ENCODE data around the gene OTOS. TPM values are rescaled to one million over a fixed set of nuclear protein-coding genes. Genes with fewer than 3 reads are reported as not detected.

Gene OTOS
- polyA plus RNA-seq, 1 donor from 2014 or later, result not detected

GRCh38 chr2:240114233-240114632 lies 26.2 kb downstream of the OTOS start:
- H3K9me3 ChIP-seq (ENCODE audit: low read length), result no peaks in the 10 kb centered on the region
- no peak overlapping the region for H3K4me2 ChIP-seq (ENCODE audit: low read length)
- no peak overlapping the region for H3K27ac ChIP-seq (ENCODE audit: low read length)
- H3K36me3 ChIP-seq (ENCODE audit: insufficient read depth, low read length), result no peaks in the 10 kb centered on the region
- H2AFZ ChIP-seq (ENCODE audit: low read depth, low read length), result no peak overlapping the region
- no peaks in the 10 kb centered on the region for H3K79me2 ChIP-seq (replicated peaks; ENCODE audit: insufficient read depth, low read length)
- TF ChIP-seq MXI1 (conservative IDR thresholded peaks at IDR 0.05; ENCODE audit: poor library complexity, severe bottlenecking) (no peak), EZH2 (IDR thresholded peaks at IDR 0.05; ENCODE audit: borderline replicate concordance, insufficient read depth, low read length, poor library complexity, severe bottlenecking) (no peak), TAF1 (IDR thresholded peaks at IDR 0.05; ENCODE audit: low read depth) (no peak), RAD21 (conservative IDR thresholded peaks at IDR 0.05) (no peak), REST (IDR thresholded peaks at IDR 0.05; ENCODE audit: borderline replicate concordance) (no peak), POLR2AphosphoS5 (IDR thresholded peaks at IDR 0.05) (no peak), CTCF (IDR thresholded peaks at IDR 0.05; ENCODE audit: poor library complexity, severe bottlenecking) (no peak), SMC3 (conservative IDR thresholded peaks at IDR 0.05; ENCODE audit: poor library complexity) (no peak), EP300 (conservative IDR thresholded peaks at IDR 0.05; ENCODE audit: poor library complexity, severe bottlenecking) (no peak)
- H3F3A ChIP-seq (ENCODE audit: insufficient read depth, low read length, poor library complexity, severe bottlenecking), result no peaks in the 10 kb centered on the region
- no peak overlapping the region for H3K9ac ChIP-seq (ENCODE audit: low read length)
- H4K20me1 ChIP-seq (ENCODE audit: insufficient read depth), result no peaks in the 10 kb centered on the region
- no peaks in the 10 kb centered on the region for H3K9me2 ChIP-seq (ENCODE audit: insufficient read depth, low read length)
- no peaks in the 10 kb centered on the region for H3K27me3 ChIP-seq (ENCODE audit: insufficient read depth, low read depth, low read length)
- H3K4me3 ChIP-seq (ENCODE audit: low read length), result no peak overlapping the region

- Histone ChIP-seq H3K27ac (ENCODE audit: low read length) (no peak overlapping the region), H3K27me3 (ENCODE audit: insufficient read depth, low read depth, low read length) (no peaks in the 10 kb centered on the region), H3K9me2 (ENCODE audit: insufficient read depth, low read length) (no peaks in the 10 kb centered on the region), H3K4me3 (ENCODE audit: low read length) (no peak overlapping the region), H3K9me3 (ENCODE audit: low read length) (no peaks in the 10 kb centered on the region), H4K20me1 (ENCODE audit: insufficient read depth) (no peaks in the 10 kb centered on the region), H3K9ac (ENCODE audit: low read length) (no peak overlapping the region), H3F3A (ENCODE audit: insufficient read depth, low read length, poor library complexity, severe bottlenecking) (no peaks in the 10 kb centered on the region), H3K36me3 (ENCODE audit: insufficient read depth, low read length) (no peaks in the 10 kb centered on the region), H3K79me2 (replicated peaks; ENCODE audit: insufficient read depth, low read length) (no peaks in the 10 kb centered on the region), H2AFZ (ENCODE audit: low read depth, low read length) (no peak overlapping the region), H3K4me2 (ENCODE audit: low read length) (no peak overlapping the region)
- TF ChIP-seq POLR2AphosphoS5 (IDR thresholded peaks at IDR 0.05) (no peak), EZH2 (IDR thresholded peaks at IDR 0.05; ENCODE audit: borderline replicate concordance, insufficient read depth, low read length, poor library complexity, severe bottlenecking) (no peak), EP300 (conservative IDR thresholded peaks at IDR 0.05; ENCODE audit: poor library complexity, severe bottlenecking) (no peak), TAF1 (IDR thresholded peaks at IDR 0.05; ENCODE audit: low read depth) (no peak)
Measured at GRCh38 chr2:240112914-240113690, 27.4 kb downstream of the OTOS start.

Measured in neural cell (in vitro differentiated cells).